Smooth muscle cell (in vitro differentiated cells): ENCODE measurements around the gene GPR26. TPM values are rescaled to one million over a fixed set of nuclear protein-coding genes. Genes with fewer than 3 reads are reported as not detected.

Experiments used
- DNase-seq: peaks from one replicate; lab custom pipeline; 2025; ENCODE audit not compliant: unreplicated experiment; lab: John Stamatoyannopoulos, UW
- H2AFZ ChIP-seq: fragments of 200-600 bp; sonication (generic); 2 replicates; pipeline ENCODE4 v1.6.0; 2016; ENCODE audit warnings: antibody characterized with exemption, low read depth, mild to moderate bottlenecking
- H3F3A ChIP-seq: fragments of 200-600 bp; sonication (generic); 2 replicates; pipeline ENCODE4 v1.6.0; 2017; ENCODE audit warnings: antibody characterized with exemption, low read depth
- H3K27ac ChIP-seq: fragments of 200-600 bp; sonication (generic); 2 replicates; pipeline ENCODE4 v1.5.1; 2016; ENCODE audit warnings: low read depth, mild to moderate bottlenecking
- H3K27me3 ChIP-seq: fragments of 200-600 bp; sonication (generic); 2 replicates; pipeline ENCODE4 v1.6.1; 2016; ENCODE audit warnings: low read depth, mild to moderate bottlenecking
- H3K36me3 ChIP-seq: fragments of 200-600 bp; sonication (generic); 2 replicates; pipeline ENCODE4 v1.5.1; 2016; ENCODE audit warnings: low read depth
- H3K4me1 ChIP-seq: fragments of 200-600 bp; sonication (generic); 2 replicates; pipeline ENCODE4 v1.5.1; 2016; ENCODE audit warnings: low read depth
- H3K4me2 ChIP-seq: fragments of 200-600 bp; sonication (generic); 2 replicates; pipeline ENCODE4 v1.6.0; 2016; ENCODE audit warnings: mild to moderate bottlenecking
- H3K4me3 ChIP-seq: fragments of 200-600 bp; sonication (generic); 2 replicates; pipeline ENCODE4 v1.5.1; 2016; ENCODE audit warnings: mild to moderate bottlenecking
- H3K79me2 ChIP-seq: fragments of 200-600 bp; sonication (generic); 2 replicates; pipeline ENCODE4 v1.6.0; 2016; ENCODE audit warnings: low read depth, mild to moderate bottlenecking
- H3K9ac ChIP-seq: fragments of 200-600 bp; sonication (generic); 2 replicates; pipeline ENCODE4 v1.6.0; 2016; ENCODE audit warnings: low read depth
- H3K9me3 ChIP-seq: fragments of 200-600 bp; sonication (generic); replicated peaks from 2 replicates; pipeline ENCODE4 v1.5.1; 2016; ENCODE audit warnings: low read depth
- H4K20me1 ChIP-seq: fragments of 200-600 bp; sonication (generic); 2 replicates; pipeline ENCODE4 v1.6.0; 2016; ENCODE audit warnings: low read depth
- WGBS: methylation state at CpG from one replicate; pipeline ENCODE4 v1.1.7; 2016; ENCODE audit warnings: low lambda C conversion rate; 5-methylcytosine and 5-hydroxymethylcytosine counted together
- polyA plus RNA-seq: library from polyadenylated mRNA; unstranded; fragments of >200 nt; fragmentation: Nextera tagmentation; extraction: Ambion mirVana; gene quantifications from 2 replicates; pipeline ENCODE4 v1.2.1, GENCODE V29; 2016
- total RNA-seq: library from RNA; depleted of rRNA; stranded (reverse); fragments of >200 nt; gene quantifications from 2 replicates; pipeline ENCODE4 v1.2.3, GENCODE V29; 2014
- TF ChIP-seq, protein P1 (sequence below): fragments of 200-600 bp; sonication (generic); IDR thresholded peaks from 2 replicates; pipeline ENCODE4 v1.5.1; 2017; ENCODE audit warnings: borderline replicate concordance, mild to moderate bottlenecking, antibody characterized with exemption; ENCODE audit not compliant: insufficient read depth, poor library complexity, severe bottlenecking

GPR26 gene
- total and polyA plus RNA-seq, 2 experiments from 2014 or later = not detected

DNA sequence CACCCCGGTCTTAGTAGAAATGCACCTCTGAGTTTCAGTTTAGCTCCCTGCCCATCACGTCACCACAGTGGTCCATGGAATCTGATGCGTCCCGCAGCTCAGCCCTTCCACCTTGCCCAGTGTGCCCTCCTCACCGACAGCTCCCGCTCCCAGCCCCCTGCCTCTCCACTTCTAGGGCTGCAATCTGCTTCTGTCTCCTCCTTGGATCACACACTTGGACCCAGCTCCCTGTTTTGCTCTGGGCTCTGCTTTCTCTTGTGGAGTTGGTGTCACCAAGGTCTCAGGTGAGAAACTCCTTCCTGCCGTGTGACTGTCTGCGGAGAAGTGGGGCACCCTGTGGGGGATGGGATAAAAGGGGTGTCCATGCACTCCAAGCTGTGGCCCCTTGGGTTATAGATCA, 37.9 kb downstream of the GPR26 start:
- TF ChIP-seq, protein P1, sequence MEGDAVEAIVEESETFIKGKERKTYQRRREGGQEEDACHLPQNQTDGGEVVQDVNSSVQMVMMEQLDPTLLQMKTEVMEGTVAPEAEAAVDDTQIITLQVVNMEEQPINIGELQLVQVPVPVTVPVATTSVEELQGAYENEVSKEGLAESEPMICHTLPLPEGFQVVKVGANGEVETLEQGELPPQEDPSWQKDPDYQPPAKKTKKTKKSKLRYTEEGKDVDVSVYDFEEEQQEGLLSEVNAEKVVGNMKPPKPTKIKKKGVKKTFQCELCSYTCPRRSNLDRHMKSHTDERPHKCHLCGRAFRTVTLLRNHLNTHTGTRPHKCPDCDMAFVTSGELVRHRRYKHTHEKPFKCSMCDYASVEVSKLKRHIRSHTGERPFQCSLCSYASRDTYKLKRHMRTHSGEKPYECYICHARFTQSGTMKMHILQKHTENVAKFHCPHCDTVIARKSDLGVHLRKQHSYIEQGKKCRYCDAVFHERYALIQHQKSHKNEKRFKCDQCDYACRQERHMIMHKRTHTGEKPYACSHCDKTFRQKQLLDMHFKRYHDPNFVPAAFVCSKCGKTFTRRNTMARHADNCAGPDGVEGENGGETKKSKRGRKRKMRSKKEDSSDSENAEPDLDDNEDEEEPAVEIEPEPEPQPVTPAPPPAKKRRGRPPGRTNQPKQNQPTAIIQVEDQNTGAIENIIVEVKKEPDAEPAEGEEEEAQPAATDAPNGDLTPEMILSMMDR = no peak
- Histone ChIP-seq H3K36me3 (no peaks in the 10 kb centered on the region), H3K4me3 (no peak overlapping the region), H3K27ac (no peak overlapping the region), H3K9me3 (no peaks in the 10 kb centered on the region), H3F3A (no peaks in the 10 kb centered on the region), H3K79me2 (no peaks in the 10 kb centered on the region), H4K20me1 (no peaks in the 10 kb centered on the region), H3K4me2 (no peak overlapping the region), H3K9ac (no peak overlapping the region), H2AFZ (no peak overlapping the region), H3K4me1 (no peaks in the 10 kb centered on the region), H3K27me3 (peaks cover 27% of the 10 kb centered on the region)
- no peak for DNase-seq
- 95% methylated on average over 8 of the region's 8 CpGs for WGBS

DNA sequence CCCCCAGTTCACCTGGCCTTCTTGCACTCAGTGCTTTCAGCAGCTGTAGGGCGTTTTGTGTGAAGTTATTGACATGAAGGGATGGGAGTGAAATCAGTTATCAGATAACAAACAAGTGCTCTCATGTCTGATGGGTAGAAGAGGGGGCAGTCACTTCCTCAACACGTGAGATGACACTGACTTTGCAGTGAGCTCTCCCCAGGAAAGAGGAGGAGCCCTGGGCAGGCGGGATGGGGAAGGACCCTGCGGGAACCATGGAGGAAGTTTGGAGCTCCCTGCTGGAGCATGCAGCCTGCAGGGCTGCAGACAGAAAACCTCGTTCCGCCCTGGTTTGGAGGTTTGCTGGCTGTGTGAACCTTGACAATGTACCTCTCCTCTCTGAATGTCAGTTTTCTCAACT, 38.7 kb downstream of the GPR26 start:
- Histone ChIP-seq H3K9me3 (no peaks in the 10 kb centered on the region), H3K36me3 (no peaks in the 10 kb centered on the region), H3K4me3 (no peak overlapping the region), H3K27me3 (peaks cover 29% of the 10 kb centered on the region), H3K9ac (no peak overlapping the region), H3K4me2 (no peak overlapping the region), H3K27ac (no peak overlapping the region), H3K79me2 (no peaks in the 10 kb centered on the region), H4K20me1 (no peaks in the 10 kb centered on the region), H3K4me1 (no peaks in the 10 kb centered on the region), H2AFZ (no peak overlapping the region), H3F3A (no peaks in the 10 kb centered on the region)
- no peak for DNase-seq
- WGBS = 61% methylated on average over 6 of the region's 6 CpGs
- TF ChIP-seq, protein P1 = no peak

DNA sequence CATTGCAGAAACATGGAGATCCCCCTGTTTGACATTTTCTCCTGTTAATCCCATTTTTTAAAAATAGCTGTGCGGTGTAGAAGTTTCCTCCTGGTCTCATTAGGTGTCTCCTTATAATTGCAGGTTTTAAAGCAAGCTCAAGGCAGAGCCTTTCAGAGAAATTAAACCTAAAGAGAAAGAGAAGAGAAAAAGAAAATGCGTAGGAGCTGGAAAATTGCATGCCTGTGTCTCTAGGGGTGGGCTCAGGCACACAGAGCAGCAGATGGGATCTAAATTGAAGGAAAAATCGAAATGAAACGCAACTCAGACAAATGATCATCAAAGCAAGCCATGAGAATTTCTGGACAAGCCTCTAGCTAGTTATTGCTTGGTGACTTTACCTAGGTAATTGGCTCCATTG, 40.1 kb downstream of the GPR26 start:
- no peaks in the 10 kb centered on the region for H3K36me3 ChIP-seq
- no peak overlapping the region for H3K27ac ChIP-seq
- no peaks in the 10 kb centered on the region for H3K9me3 ChIP-seq
- WGBS = 70% methylated on average over 4 of the region's 4 CpGs
- H4K20me1 ChIP-seq = no peaks in the 10 kb centered on the region
- H3K4me1 ChIP-seq = no peaks in the 10 kb centered on the region
- H3K79me2 ChIP-seq = no peaks in the 10 kb centered on the region
- TF ChIP-seq, protein P1 = no peak
- H3K4me2 ChIP-seq = no peak overlapping the region
- H3K9ac ChIP-seq = no peak overlapping the region
- no peak overlapping the region for H3K4me3 ChIP-seq
- H2AFZ ChIP-seq = no peak overlapping the region
- DNase-seq = no peak
- no peaks in the 10 kb centered on the region for H3F3A ChIP-seq
- peaks cover 29% of the 10 kb centered on the region for H3K27me3 ChIP-seq

DNA sequence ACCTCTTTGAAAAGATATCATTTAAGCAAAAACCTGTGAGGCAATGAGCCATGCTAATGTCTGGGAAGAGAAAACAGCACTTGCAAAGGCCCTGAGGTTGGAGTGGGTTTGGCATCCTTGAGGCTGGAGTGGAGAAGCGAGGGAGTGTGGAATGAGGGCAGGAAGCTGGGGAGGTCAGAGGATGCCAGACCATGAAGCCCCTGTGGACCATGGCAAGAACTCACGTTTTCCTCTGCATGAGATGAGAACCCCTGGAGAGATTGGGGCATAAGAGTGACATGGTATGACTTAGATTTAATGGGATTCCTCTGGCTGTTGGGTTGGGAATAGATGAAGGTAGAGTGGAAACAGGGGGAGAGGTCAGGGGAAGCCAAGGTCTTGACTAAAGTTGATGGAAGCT, 49.4 kb downstream of the GPR26 start:
- TF ChIP-seq, protein P1 = no peak
- H3K27me3 ChIP-seq = no peaks in the 10 kb centered on the region
- no peaks in the 10 kb centered on the region for H3K9me3 ChIP-seq
- H3K4me2 ChIP-seq = no peak overlapping the region
- H3K79me2 ChIP-seq = no peaks in the 10 kb centered on the region
- no peaks in the 10 kb centered on the region for H3K36me3 ChIP-seq
- 73% methylated on average over 2 of the region's 2 CpGs for WGBS
- no peak for DNase-seq
- no peak overlapping the region for H3K9ac ChIP-seq
- no peaks in the 10 kb centered on the region for H3K4me1 ChIP-seq
- no peaks in the 10 kb centered on the region for H4K20me1 ChIP-seq
- no peak overlapping the region for H3K4me3 ChIP-seq
- no peak overlapping the region for H2AFZ ChIP-seq
- no peak overlapping the region for H3K27ac ChIP-seq
- no peaks in the 10 kb centered on the region for H3F3A ChIP-seq
